ENCODE results near the gene COL6A2. TPM values are rescaled to one million over a fixed set of nuclear protein-coding genes. Genes with fewer than 3 reads are reported as not detected.

The COL6A2 gene
- total RNA-seq, 2 donors from 2014 or later = 249 to 252 TPM

DNA sequence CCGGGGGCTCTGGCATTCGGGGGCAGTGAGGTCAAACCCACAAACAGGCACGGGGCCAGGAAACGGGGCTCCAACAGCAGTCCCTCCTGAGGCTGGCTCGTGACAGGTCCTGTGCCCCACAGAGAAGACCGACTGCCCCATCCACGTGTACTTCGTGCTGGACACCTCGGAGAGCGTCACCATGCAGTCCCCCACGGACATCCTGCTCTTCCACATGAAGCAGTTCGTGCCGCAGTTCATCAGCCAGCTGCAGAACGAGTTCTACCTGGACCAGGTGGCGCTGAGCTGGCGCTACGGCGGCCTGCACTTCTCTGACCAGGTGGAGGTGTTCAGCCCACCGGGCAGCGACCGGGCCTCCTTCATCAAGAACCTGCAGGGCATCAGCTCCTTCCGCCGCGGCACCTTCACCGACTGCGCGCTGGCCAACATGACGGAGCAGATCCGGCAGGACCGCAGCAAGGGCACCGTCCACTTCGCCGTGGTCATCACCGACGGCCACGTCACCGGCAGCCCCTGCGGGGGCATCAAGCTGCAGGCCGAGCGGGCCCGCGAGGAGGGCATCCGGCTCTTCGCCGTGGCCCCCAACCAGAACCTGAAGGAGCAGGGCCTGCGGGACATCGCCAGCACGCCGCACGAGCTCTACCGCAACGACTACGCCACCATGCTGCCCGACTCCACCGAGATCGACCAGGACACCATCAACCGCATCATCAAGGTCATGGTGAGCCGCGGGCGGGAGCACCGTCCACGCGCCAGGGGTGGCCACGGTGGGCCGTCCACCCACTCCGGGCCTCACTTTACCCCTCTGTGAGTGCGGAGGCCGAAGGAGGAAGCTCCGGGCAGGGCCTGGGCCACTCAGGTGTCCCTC is 14.2 kb downstream of the COL6A2 start:
- no peak for TF ChIP-seq CTCF (IDR thresholded peaks at IDR 0.05)
- Histone ChIP-seq H3K4me3 (no peak overlapping the region), H3K4me1 (peaks cover 0 to 26% of the 10 kb centered on the region in 2 donors), H3K27ac (no peak overlapping the region), H3K36me3 (peaks cover 55% of the 10 kb centered on the region), H3K9me3 (peaks cover 0 to 14% of the 10 kb centered on the region in 2 donors), H3K27me3 (no peaks in the 10 kb centered on the region)
- DNase-seq (ENCODE audit: low spot score) = peak; percentile 52

DNA sequence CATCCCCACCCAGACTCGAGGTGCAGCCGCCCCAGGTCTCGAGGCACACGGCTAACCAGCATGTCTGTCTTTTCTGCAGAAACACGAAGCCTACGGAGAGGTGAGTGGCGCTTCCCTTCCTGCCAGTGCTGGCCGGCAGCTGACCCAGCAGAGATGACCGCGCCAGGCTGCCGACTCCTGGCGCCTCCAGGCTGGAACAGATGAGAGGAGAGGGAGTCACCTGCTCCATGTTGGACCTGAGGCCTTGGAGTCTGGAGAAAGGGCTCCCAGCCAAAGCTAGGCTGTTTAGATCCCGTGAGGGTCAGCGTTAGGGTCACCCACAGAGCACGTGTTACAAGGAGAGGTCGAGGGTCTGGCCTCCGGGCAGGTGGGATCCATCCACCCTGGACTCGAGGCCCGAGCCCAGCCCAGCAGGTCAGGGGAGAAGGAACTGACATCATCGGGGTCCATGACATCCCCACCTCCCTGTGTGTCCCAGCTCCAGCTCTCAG is 14.9 kb downstream of the COL6A2 start:
- TF ChIP-seq CTCF (IDR thresholded peaks at IDR 0.05) = no peak
- Histone ChIP-seq H3K4me1 (peaks cover 0 to 26% of the 10 kb centered on the region in 2 donors), H3K9me3 (peaks cover 0 to 11% of the 10 kb centered on the region in 2 donors), H3K36me3 (peaks cover 61% of the 10 kb centered on the region), H3K27ac (no peak overlapping the region), H3K27me3 (no peaks in the 10 kb centered on the region), H3K4me3 (no peak overlapping the region)
- DNase-seq (ENCODE audit: low spot score) = peak; percentile 49

DNA sequence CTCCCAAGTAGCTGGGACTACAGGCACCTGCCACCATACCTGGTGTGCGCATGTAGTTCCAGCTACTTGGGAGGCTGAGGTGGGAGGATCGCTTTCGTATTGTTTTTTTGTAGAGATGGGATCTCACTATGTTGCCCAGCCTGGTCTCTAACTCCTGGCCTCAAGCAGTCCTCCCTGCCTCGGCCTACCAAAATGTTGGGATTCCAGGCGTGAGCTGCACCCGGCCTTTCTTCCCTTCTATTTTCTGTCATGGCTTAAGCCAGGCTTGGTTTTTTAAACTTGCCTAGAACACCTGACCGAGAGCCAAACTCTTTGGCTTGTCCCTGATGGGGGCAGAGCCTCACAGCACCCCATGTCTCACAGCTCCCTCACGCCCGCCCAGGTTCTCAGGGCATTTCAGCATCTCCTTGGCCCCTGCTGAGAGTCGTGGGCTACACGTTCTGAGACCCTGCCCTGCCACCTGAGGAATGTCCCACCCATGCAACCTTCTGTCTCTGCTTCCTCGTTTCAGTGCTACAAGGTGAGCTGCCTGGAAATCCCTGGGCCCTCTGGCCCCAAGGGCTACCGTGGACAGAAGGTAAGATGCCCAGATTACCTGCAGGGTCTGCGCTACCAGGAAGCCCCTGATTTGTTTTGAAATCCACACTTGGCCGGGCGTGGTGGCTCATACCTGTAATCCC is 15.7 kb downstream of the COL6A2 start:
- TF ChIP-seq CTCF (IDR thresholded peaks at IDR 0.05) = no peak
- H3K4me1 ChIP-seq = peaks cover 0 to 26% of the 10 kb centered on the region in 2 donors
- H3K27me3 ChIP-seq = no peaks in the 10 kb centered on the region
- H3K27ac ChIP-seq = no peak overlapping the region
- H3K9me3 ChIP-seq = peaks cover 0 to 6% of the 10 kb centered on the region in 2 donors
- peaks cover 70% of the 10 kb centered on the region for H3K36me3 ChIP-seq
- peak; percentile 42 for DNase-seq (ENCODE audit: low spot score)
- H3K4me3 ChIP-seq = no peak overlapping the region

DNA sequence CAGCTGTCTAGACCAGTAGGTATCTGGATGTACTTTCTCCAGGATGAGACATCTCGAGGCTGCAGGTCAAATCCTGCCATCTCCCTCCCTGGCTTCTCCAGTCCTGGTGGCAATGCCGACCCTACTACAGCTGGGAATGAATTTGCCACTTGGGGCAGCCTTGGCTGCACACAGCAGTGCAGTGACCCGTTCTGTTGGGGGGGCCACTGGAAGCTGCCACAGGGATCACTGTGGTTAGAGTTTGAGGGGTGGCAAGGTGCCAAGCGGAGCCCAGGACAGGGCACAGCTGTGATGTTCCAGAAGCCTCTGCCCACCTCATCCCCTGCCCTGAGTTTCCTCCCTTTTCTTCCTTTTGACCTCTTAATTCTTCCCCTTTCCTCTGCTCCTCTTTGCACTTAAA is 17.1 kb downstream of the COL6A2 start:
- no peak for TF ChIP-seq CTCF (IDR thresholded peaks at IDR 0.05)
- no peaks in the 10 kb centered on the region for H3K27me3 ChIP-seq
- H3K27ac ChIP-seq = no peak overlapping the region
- H3K4me1 ChIP-seq = peaks cover 0 to 13% of the 10 kb centered on the region in 2 donors
- no peak overlapping the region for H3K4me3 ChIP-seq
- DNase-seq (ENCODE audit: low spot score) = no peak
- peaks cover 0 to 6% of the 10 kb centered on the region in 2 donors for H3K9me3 ChIP-seq
- peaks cover 83% of the 10 kb centered on the region for H3K36me3 ChIP-seq

GRCh38 chr21:46115441-46116188 is 17.7 kb downstream of the COL6A2 start:
- Histone ChIP-seq H3K27ac (no peak overlapping the region), H3K9me3 (peaks cover 0 to 6% of the 10 kb centered on the region in 2 donors), H3K4me3 (no peak overlapping the region), H3K36me3 (peaks cover 88% of the 10 kb centered on the region), H3K4me1 (peaks cover 0 to 7% of the 10 kb centered on the region in 2 donors), H3K27me3 (no peaks in the 10 kb centered on the region)
- no peak for DNase-seq (ENCODE audit: low spot score)
- TF ChIP-seq CTCF (IDR thresholded peaks at IDR 0.05) = no peak
